Stimulated activated CD4-positive, alpha-beta T cell treated with anti-CD3 and anti-CD28 coated beads, TNF-alpha, amount 100 ng/mL, for 24 hours (primary cell): Measurements from ENCODE around the gene HLA-DRA.

Source experiments
- DNase-seq, 3 experiments: peaks; one replicate each; pipeline ENCODE4 v3.0.0-alpha.2; 2020; ENCODE audit warnings: low read depth in 3 of 3

The HLA-DRA gene

GRCh38 chr6:32475392-32476206 is 35.9 kb downstream of the HLA-DRA start:
- no peak for DNase-seq

GRCh38 chr6:32483968-32484613 is 44.4 kb downstream of the HLA-DRA start:
- DNase-seq, result no peak

- no peak for DNase-seq
Measured at GRCh38 chr6:32484614-32484998, 44.9 kb downstream of the HLA-DRA start.

DNA sequence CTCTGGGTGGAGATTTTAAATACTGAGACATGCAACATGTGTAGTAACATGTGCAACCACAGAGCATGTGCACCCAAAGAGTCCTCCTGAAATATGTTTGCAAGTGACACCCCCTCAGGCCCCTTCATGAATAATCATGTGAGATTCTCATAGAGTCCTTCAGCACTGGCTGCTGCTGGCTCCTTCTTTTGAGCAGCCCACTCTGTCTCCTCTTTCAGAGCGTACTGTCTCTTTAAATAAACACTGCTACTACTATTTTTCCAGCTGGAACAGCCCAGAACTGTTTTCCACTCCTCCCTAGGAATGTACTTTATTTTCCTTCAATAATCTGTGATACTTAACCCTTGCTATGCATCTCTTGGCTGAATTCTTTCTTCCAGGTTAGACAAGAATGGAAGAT is 48.4 kb downstream of the HLA-DRA start:
- no peak for DNase-seq

- no peak for DNase-seq
Measured at GRCh38 chr6:32491700-32492099, 52.0 kb downstream of the HLA-DRA start.

DNA sequence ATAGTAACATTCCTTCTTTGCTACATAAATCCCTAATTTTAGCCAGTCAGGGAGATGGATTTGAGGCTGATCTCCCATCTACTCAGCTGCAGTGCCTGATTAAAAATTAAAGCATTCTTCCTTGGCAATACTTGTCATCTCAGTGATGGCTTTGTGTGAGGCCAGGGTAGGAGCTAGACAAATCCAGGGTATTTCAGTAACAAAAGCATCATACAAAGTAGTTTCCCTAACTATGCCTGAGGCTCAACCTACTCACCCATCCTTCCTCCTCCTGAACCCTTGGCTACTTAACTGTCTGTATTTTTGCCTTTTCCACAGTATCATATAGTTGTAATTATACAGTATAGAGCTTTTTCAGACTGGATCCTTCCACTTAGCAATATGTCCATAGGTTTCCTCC is 52.7 kb downstream of the HLA-DRA start:
- no peak for DNase-seq
